Stimulated activated naive CD8-positive, alpha-beta T cell treated with anti-CD3 and anti-CD28 coated beads, Interleukin-15, Interleukin-2, amounts not matched to agents 100 ng/mL and 50 ng/mL, for 24 hours (primary cell): Measurements from ENCODE around the gene CACNA2D4.

Experiments
- H3K27ac Mint-ChIP-seq: one replicate; pipeline ENCODE4 v1.8.0; 2021; ENCODE audit warnings: mild to moderate bottlenecking, mixed read lengths
- H3K27me3 Mint-ChIP-seq: one replicate; pipeline ENCODE4 v1.8.0; 2021; ENCODE audit warnings: mixed read lengths
- H3K36me3 Mint-ChIP-seq: one replicate; pipeline ENCODE4 v1.8.0; 2021; ENCODE audit warnings: low read depth, mixed read lengths
- H3K4me1 Mint-ChIP-seq: one replicate; pipeline ENCODE4 v1.8.0; 2021; ENCODE audit warnings: low read depth, mixed read lengths
- H3K4me3 Mint-ChIP-seq: one replicate; pipeline ENCODE4 v1.8.0; 2021; ENCODE audit warnings: mild to moderate bottlenecking, mixed read lengths
- H3K9me3 Mint-ChIP-seq: one replicate; pipeline ENCODE4 v1.8.0; 2021; ENCODE audit warnings: mixed read lengths

Gene CACNA2D4

DNA sequence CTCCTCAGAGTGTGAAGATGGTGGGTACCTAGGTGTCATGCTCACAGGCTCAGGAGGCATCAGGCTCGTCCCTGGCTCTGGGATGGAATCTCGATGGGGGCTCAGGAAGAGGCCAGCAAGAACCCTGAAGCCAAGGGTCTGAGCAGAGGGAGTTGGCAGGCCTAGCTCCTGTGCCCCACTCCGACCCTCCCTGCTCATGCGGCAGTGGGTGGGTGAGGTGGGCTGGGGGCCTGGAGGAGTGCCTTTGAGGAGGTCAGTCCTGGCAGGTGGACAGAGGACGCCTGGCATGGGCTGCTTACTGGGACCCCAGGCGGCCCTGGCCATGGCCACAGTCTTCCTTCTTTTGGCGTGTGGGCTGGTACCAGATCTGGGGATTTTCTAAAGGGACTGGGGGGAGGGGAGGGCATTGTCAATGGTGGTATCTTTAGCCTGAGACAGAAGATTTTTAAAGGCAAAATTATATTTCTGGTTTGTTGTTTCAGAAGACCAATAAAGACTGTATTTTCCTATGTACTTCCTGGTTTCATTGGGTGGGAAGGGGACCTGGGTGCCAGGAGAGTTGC lies 82.1 kb downstream of the CACNA2D4 start:
- H3K27ac Mint-ChIP-seq: no peak overlapping the region
- H3K27me3 Mint-ChIP-seq: peaks cover 13% of the 10 kb centered on the region
- H3K9me3 Mint-ChIP-seq: no peaks in the 10 kb centered on the region
- no peak overlapping the region for H3K4me3 Mint-ChIP-seq
- no peaks in the 10 kb centered on the region for H3K36me3 Mint-ChIP-seq
- H3K4me1 Mint-ChIP-seq: no peaks in the 10 kb centered on the region

DNA sequence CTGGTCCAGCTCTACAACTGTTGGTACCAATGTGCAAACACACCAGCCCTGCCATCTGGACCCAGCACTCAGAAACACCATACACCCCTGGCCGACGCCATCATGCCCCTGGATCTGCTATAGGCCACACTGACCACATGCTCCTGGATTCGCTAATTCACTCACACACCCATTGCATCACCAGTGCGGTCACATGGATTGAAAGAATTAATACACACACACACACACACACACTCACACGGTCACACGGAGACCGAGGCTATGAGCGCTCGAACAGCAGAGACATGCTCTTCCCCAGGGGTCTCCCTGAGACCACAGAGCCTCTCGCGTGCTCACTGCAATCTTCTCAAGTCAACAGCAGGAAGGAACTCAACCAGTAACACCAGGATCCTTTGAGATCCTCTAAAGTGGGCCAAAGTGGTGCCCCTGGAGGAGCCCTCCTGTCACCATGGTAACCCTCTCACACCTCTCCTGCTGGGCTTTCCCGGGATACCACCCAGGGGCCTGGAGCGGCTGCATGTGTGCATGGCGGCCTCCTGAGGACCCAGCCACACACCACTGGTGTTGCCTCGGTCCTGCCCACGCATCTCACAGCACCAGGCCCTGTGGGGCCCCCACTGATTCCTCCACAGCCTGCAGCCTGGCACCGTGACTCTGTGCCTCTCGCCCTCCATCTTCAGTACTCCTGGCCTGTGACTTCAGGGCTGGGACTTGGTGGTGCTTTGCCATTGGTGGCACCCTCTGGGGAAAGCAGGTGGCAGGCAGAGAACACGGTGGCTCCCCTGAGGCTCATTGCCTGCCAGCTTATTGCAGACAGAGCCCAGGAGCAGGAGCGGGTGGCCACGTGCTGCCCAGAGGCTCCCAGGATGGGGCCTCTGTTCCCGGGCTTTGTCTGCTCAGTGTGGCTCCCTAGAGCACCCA lies 83.0 kb downstream of the CACNA2D4 start:
- Mint-ChIP-seq H3K36me3 (no peaks in the 10 kb centered on the region), H3K4me1 (no peaks in the 10 kb centered on the region), H3K4me3 (no peak overlapping the region), H3K9me3 (no peaks in the 10 kb centered on the region), H3K27me3 (peaks cover 21% of the 10 kb centered on the region), H3K27ac (no peak overlapping the region)

DNA sequence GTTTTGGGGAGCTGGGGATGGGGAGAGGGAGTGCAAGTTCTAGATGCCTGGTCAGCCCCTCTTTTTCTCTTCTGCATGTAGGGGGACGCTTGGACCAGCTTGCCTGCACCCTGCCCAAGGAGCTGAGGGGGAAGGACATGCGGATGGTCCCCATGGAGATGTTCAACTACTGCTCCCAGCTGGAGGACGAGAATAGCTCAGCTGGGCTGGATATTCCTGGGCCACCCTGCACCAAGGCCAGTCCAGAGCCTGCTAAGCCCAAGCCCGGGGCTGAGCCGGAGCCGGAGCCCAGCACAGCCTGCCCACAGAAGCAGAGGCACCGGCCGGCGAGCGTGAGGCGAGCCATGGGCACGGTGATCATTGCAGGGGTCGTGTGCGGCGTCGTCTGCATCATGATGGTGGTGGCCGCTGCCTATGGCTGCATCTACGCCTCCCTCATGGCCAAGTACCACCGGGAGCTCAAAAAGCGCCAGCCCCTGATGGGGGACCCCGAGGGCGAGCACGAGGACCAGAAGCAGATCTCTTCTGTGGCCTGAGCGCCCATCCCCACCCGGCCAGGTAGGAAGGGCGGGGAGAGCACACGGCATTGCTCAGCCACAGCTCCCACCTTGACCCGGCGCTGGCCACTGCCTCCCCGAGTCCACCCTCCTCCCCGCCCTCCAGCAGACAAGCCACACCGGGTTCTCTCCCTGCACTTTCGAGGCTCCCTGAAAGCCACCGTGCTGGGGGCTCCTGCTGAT lies 84.1 kb downstream of the CACNA2D4 start:
- Mint-ChIP-seq H3K4me3 (no peak overlapping the region), H3K27me3 (peaks cover 26% of the 10 kb centered on the region), H3K4me1 (no peaks in the 10 kb centered on the region), H3K27ac (no peak overlapping the region), H3K9me3 (no peaks in the 10 kb centered on the region), H3K36me3 (no peaks in the 10 kb centered on the region)

DNA sequence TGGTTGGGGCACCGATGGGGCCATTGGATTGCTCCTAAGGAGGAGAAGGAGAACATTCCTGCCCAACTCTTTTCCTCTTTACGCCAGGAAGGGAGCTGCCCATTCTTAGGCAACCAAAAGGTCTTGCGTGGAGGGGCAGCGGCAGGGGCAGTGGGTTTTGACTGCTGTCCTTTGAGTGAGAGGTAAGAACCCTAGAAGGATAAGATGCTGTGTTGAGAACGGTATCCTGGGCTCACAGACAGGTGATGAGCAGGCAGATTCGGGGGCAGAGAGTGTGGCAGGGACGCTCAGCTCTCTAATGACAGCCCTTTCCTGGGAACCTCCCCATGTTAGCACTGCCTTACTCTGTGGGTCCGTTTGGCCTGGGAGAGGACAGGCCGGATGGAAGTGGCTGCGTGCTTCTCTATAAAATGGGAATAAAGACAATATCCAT lies 84.8 kb downstream of the CACNA2D4 start:
- Mint-ChIP-seq H3K36me3 (no peaks in the 10 kb centered on the region), H3K4me1 (no peaks in the 10 kb centered on the region), H3K27ac (no peak overlapping the region), H3K4me3 (no peak overlapping the region), H3K9me3 (no peaks in the 10 kb centered on the region), H3K27me3 (peaks cover 26% of the 10 kb centered on the region)

DNA sequence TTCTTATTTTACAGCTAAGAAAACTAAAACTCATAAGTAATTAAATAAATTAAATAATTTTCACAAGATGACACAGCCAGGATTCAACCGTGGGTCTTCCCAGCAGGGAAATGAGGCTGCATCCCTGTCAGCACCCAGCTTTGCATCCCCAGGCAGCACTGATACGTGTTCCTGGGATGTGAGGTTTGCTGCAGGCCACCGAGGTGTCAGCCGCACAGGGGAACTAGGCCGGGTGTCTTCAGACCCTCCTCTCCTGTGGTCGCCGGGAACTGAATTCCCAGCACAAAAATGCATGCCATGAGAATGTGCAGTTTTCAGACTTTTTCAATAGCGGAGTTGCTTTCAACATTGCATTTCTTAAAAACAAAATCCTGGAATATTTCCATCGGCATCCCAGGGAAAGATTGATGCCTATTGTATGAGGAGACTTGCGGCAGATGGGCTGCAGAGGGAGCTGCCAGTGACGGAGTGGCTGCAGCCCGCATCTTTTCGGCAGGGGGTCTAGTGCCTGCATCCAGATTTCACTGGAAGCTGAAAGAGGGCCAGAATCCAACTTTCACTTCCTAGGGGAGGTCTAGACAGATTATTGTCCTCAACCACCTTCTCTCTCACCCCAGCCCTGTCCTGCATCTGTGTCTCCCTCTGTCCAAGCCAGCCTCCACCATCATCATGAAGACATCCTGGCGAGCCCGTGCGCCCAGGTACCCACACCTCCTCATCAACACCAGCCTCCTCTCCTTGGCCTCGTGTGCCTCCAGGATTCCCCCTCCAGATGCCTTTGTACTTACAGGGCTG lies 85.5 kb downstream of the CACNA2D4 start:
- H3K4me1 Mint-ChIP-seq: no peaks in the 10 kb centered on the region
- H3K27ac Mint-ChIP-seq: no peak overlapping the region
- H3K4me3 Mint-ChIP-seq: no peak overlapping the region

DNA sequence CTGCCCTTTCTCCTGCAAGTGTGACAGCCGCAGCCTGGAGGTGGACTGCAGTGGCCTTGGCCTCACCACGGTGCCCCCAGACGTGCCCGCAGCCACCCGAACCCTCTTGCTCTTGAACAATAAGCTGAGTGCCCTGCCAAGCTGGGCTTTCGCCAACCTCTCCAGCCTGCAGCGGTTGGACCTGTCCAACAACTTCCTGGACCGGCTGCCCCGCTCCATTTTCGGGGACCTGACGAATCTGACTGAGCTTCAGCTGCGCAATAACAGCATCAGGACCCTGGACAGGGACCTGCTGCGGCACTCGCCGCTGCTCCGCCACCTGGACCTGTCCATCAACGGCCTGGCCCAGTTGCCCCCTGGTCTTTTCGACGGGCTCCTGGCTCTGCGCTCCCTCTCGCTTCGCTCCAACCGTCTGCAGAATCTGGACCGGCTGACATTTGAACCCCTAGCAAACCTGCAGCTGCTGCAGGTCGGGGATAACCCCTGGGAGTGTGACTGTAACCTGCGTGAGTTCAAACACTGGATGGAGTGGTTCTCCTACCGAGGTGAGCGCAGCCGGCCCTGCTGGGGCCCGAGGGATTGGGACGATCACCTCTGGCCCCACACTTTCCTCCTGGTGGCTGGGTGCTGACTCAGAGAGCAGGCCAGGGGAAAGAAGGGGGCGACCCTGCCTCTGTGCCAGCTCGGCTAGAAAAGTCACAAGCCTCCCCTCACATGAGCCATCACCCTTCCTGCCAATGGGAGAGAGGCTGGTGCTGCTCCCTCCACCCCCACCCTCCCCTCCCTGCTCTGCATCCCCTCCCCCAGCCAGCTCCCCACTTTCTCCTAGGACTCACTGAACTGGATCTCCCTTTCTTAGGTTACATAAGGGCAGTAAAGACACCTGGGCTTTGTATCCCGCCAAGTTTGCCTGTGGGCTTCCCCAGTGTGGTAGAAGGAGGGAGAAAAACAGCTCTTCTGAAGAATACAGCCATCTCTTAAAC lies 87.2 kb downstream of the CACNA2D4 start:
- Mint-ChIP-seq H3K9me3 (no peaks in the 10 kb centered on the region), H3K27ac (no peak overlapping the region), H3K36me3 (no peaks in the 10 kb centered on the region), H3K27me3 (peaks cover 26% of the 10 kb centered on the region), H3K4me3 (no peak overlapping the region), H3K4me1 (no peaks in the 10 kb centered on the region)

More for the DNA sequence above, 85.5 kb downstream of the CACNA2D4 start:
- Mint-ChIP-seq H3K9me3 (no peaks in the 10 kb centered on the region), H3K36me3 (no peaks in the 10 kb centered on the region), H3K27me3 (peaks cover 26% of the 10 kb centered on the region)

DNA sequence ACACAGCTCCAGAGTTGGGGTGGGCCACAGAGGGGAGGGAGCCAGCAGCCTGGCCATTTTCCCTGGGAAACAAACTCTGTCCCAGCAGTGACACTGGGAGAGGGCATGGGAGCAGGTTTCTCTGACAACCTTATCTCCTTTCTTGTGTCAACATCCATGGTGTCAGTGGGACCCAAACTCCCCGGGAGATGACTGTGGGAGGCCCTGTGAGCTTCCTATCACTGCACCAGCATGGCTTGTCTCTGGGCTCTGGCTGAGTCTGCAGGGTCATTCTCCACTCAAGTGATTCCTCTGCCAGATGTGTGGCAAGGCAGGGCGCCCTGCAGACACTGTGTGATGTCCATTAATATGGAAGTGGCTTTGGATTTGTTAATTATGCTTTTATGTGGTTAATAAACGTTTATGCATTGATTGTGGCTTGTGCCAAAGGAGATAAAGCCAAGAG lies 88.0 kb downstream of the CACNA2D4 start:
- no peaks in the 10 kb centered on the region for H3K36me3 Mint-ChIP-seq
- peaks cover 26% of the 10 kb centered on the region for H3K27me3 Mint-ChIP-seq
- no peaks in the 10 kb centered on the region for H3K4me1 Mint-ChIP-seq
- H3K9me3 Mint-ChIP-seq: no peaks in the 10 kb centered on the region
- H3K4me3 Mint-ChIP-seq: no peak overlapping the region
- H3K27ac Mint-ChIP-seq: no peak overlapping the region

DNA sequence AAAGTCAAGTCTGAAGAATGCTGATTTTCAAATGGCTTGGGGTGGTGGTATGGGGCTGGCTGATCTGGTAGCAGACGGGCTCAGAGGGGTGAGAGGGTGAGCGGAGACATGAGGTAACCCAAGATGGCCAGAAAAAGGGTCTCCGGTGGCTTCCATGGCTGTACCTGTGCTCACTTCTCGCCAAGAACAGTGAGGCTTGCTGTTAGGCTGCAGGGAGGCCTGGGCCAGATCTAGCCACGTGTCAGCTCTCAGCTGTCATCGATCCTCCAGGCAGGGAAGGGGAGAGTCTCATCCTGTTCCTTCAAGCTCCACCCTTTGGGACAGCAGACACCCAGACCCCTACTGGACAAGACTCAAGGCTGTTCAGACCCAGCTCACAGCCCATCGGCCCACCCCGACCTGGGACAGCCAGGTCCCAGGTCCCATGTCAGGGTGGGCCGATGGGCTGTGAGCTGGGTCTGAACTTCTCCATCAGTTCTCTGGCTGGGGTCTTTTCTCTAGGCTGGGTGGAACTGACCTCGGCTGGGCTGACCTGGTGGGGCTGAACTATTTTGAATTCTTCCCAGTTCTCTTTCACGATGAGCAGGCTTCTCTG lies 89.0 kb downstream of the CACNA2D4 start:
- Mint-ChIP-seq H3K36me3 (no peaks in the 10 kb centered on the region), H3K4me1 (no peaks in the 10 kb centered on the region), H3K4me3 (no peak overlapping the region), H3K27me3 (peaks cover 26% of the 10 kb centered on the region), H3K9me3 (no peaks in the 10 kb centered on the region), H3K27ac (no peak overlapping the region)

DNA sequence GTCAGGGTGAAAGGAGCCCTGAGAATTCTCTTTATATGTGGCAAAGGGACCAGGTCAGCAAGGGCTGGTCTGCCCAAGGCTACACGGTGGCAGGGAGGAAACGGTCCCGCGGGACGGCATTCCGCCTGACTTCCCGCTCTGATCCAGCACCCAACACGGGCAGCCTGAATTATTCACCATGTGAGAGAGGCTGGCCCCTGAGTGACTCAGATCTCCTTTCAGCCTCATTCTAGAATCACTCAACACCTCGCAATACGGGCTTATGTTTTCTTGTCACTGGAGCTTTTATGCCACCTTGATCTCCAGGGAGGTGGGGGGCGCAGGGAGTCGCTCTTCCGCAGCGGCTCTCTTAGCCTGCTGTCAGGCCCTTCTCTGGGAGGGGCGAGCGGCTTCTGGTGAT lies 89.6 kb downstream of the CACNA2D4 start:
- Mint-ChIP-seq H3K4me3 (no peak overlapping the region), H3K9me3 (no peaks in the 10 kb centered on the region), H3K36me3 (no peaks in the 10 kb centered on the region), H3K27me3 (peaks cover 26% of the 10 kb centered on the region), H3K27ac (no peak overlapping the region), H3K4me1 (no peaks in the 10 kb centered on the region)

DNA sequence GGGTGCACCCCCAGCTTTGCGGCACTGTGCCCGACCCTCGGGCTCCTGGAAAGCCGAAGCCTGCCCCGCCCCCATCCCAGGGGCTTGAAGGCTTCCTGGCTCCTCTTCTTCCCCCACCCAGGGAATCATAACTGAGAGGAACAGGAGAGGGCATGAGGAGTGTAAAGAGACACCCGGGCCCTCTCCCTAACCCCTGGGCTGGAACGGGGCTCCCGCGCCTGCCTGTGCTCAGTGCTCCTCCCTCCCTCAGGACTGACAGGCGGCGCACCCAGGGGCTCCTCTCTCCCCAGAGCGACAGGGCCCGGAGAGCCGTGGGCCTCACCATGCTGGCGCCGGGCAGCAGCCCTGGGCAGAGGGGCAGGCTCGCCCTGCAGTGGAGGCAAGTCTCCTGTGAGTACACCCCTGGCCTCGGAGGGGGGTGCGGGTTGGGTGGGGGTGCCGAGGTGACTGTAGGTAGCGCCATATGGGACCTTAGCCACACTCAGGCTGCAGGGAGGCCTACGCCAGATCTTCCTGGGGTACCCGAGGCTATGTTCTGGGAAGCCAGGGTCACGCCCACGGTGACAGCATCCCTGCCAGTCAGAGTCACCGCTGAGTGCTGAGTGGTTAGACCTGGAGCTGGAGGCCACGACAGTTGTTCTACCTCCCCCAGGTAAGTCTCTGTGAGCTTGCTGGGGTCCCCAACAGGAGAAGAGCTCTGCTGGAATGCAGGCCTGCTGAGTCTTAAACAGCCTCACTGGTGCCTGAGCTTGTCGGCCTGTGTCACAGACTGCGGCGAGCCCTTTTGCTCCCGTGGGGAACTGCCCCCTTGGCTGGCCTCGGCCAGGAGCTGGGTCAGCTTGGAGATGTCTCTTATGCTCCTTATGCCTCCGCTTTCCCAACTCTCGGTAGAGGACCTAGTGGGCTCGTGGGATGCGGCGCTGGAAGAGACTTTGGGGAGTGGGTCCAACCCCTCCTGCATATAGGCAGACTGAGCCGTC lies 90.3 kb downstream of the CACNA2D4 start:
- Mint-ChIP-seq H3K36me3 (no peaks in the 10 kb centered on the region), H3K4me1 (no peaks in the 10 kb centered on the region), H3K27me3 (peaks cover 23% of the 10 kb centered on the region), H3K4me3 (no peak overlapping the region), H3K27ac (no peak overlapping the region), H3K9me3 (no peaks in the 10 kb centered on the region)

DNA sequence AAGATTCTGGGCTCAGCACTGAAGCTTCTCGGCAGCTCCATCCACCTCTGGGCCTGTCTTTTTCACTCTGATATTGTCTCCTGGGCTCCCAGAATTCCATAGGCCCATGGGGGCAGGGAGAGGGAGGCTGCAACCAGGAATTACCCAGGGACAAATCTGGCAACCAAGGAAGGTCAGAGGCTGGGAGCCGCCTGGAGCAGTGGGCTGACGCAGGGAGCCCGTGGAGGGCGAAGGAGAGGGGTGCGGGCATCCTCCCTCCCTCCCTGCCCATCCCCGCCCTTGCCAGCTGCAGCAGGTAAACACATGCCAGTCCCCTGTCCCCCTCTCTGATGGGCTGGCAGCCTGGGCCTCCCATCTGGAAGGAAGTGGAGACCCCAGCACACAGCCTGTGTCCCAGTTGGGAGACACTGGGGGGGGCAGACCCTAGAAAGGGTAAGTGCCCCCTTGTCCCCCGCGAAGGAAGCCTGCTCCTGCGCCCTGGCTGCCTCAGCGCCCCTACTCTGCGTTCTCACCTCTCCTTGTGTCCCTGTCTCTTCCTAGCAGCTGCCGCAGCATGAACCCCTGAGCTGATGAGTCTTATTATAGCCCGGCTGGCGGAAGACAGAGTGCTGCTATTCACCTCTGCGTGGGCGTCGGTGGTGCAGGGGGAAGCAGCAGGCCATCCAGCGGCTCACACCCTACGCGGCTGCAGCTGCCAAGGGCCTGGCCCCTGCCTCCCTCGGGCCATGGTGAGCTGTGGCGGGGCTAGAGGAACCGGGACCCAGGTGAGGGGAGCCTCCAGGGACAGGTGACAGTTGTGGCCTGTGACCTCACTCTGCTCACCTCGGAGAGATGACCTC lies 91.4 kb downstream of the CACNA2D4 start:
- no peaks in the 10 kb centered on the region for H3K9me3 Mint-ChIP-seq

DNA sequence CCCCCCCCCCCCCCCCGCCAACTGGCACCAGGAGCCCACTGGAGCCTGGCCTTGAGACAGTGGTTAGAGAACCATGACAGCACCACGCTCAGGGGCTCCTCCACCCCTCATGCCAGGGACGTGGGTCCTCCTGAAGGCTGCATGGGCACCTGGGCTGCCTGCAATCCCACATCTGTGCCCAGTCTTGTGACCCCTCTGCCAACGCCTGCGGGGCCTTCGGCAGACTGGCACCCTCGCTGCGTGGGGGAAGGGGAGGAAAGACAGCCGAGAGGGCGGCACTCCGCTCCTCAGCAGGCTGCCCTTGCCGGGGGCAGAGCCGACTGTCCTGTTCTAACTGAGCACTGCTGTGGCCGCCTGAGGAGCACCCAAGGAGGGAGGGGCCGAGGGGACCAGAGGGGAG lies 92.1 kb downstream of the CACNA2D4 start:
- Mint-ChIP-seq H3K27me3 (peaks cover 17% of the 10 kb centered on the region), H3K9me3 (no peaks in the 10 kb centered on the region), H3K27ac (no peak overlapping the region), H3K4me1 (no peaks in the 10 kb centered on the region), H3K36me3 (no peaks in the 10 kb centered on the region), H3K4me3 (no peak overlapping the region)

More for the DNA sequence above, 91.4 kb downstream of the CACNA2D4 start:
- Mint-ChIP-seq H3K36me3 (no peaks in the 10 kb centered on the region), H3K4me1 (no peaks in the 10 kb centered on the region), H3K27ac (no peak overlapping the region), H3K27me3 (peaks cover 21% of the 10 kb centered on the region), H3K4me3 (no peak overlapping the region)
